Mucosa of descending colon (tissue), 3 donors: ENCODE results near the gene MPPED2. TPM values are rescaled to one million over a fixed set of nuclear protein-coding genes. Genes with fewer than 3 reads are reported as not detected.
"Not testable (repeated sequence)": the region's sequence is repeated elsewhere in the genome, so short reads cannot be mapped to it uniquely, and the experiment has no call there.

Source experiments
- ATAC-seq: fragments of 200-7000 bp; cut with Tn5 transposase; one replicate; pipeline ENCODE4 v1.9.1; 2020; ENCODE audit warnings: mild to moderate bottlenecking, moderate library complexity
- DNase-seq, 3 donors: peaks; one replicate each; pipeline ENCODE4 v3.0.0-alpha.2; 2020
- H3K36me3 ChIP-seq: fragments of 200-600 bp; one replicate; pipeline ENCODE4 v1.8.0; 2021; ENCODE audit warnings: low read depth, mild to moderate bottlenecking
- H3K4me1 ChIP-seq: fragments of 200-600 bp; one replicate; pipeline ENCODE4 v1.8.0; 2021; ENCODE audit warnings: low read depth, mild to moderate bottlenecking
- H3K4me3 ChIP-seq: fragments of 200-600 bp; one replicate; pipeline ENCODE4 v1.8.0; 2021; ENCODE audit warnings: mild to moderate bottlenecking
- H3K9me3 ChIP-seq: fragments of 200-600 bp; one replicate; pipeline ENCODE4 v1.8.0; 2021; ENCODE audit warnings: mild to moderate bottlenecking
- intact Hi-C, 2 donors: fragments of 100-400 bp; cut with DNase I in 1 of 2; cut with micrococcal nuclease in 1 of 2; formaldehyde crosslinking; loops; one replicate each; pipeline versions ENCODE4 v1.11.0 to v1.11.1; 2022; cut with DNase I, micrococcal nuclease
- total RNA-seq, 3 donors: library from RNA; stranded (reverse); fragmentation: NEBNext Ultra II Directional in 2 of 3; extraction: Animal tissue kit (Norgen Biotek cat#: 25700) in 2 of 3; gene quantifications; one replicate each; pipeline versions ENCODE4 v1.2.1 to v1.2.4, GENCODE V29; 2021 to 2023
- TF ChIP-seq, protein P1 (sequence below): fragments of 200-600 bp; IDR thresholded peaks from one replicate; pipeline ENCODE4 v1.8.0; 2022; ENCODE audit warnings: antibody characterized with exemption, mild to moderate bottlenecking
- donor health status: DM: no; HTN: no; CAD: no; lungs with moderate emphysema.
- donor health status: DM: no; HTN: no; CAD: no.
- donor health status: DM: no; HTN: yes; CAD: no.

Gene MPPED2
- total RNA-seq, 3 donors from 2014 or later = 0.64 to 10.1 (median 1.6) TPM

DNA sequence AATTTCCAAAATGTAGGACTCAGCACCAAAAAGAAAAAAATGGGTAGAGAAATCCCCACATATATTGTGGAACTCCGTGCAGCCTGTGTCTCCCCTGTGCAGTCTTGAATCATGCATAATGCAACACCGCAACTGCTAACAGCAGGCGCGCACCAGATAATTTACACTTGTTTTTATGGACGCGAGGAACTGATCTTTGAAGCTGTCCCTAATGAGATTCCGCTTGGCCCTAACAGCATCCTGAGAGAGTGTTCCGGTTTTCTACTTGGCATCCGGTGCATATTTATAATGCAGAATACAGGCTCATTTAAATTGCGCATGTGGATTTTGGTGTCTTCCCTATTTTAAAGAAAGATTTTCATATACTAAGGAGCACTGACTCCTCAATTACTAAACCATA, 21.1 kb downstream of the MPPED2 start:
- TF ChIP-seq, protein P1, sequence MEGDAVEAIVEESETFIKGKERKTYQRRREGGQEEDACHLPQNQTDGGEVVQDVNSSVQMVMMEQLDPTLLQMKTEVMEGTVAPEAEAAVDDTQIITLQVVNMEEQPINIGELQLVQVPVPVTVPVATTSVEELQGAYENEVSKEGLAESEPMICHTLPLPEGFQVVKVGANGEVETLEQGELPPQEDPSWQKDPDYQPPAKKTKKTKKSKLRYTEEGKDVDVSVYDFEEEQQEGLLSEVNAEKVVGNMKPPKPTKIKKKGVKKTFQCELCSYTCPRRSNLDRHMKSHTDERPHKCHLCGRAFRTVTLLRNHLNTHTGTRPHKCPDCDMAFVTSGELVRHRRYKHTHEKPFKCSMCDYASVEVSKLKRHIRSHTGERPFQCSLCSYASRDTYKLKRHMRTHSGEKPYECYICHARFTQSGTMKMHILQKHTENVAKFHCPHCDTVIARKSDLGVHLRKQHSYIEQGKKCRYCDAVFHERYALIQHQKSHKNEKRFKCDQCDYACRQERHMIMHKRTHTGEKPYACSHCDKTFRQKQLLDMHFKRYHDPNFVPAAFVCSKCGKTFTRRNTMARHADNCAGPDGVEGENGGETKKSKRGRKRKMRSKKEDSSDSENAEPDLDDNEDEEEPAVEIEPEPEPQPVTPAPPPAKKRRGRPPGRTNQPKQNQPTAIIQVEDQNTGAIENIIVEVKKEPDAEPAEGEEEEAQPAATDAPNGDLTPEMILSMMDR = no peak
- intact Hi-C loops = no loop called here
- ATAC-seq = no peak

DNA sequence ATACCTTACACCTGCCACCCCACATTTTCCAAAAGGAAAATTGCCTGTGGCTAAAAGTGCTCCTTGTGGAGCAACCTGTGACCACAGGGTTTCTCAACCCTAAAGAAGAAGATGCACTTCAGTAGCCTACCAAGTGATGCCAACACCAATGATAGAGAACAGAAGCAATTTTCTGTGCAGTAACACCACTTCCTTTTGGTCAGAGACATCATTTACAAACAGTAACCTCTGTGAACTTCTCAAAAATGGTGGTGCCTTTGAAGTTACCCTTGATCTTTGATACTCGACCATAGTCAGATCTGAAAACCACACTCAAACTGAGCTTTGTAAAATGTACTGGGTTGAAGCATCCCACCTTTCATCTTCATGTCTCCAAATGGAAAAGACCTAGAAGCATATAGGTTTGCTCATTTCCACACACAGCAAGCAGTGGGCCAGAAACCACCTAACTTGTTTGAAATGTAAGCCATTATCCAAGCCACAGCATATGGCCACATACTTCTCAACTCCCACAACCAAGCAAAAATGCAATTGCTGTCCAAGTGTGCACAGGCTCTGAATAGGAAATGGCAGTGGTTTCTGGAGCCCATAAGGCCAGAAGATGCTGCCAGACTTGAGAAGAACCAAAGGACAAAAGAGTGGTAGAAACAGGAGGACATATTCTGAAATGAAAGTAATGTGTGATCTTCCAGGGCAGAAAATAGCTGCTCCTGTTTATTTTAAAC, 24.3 kb downstream of the MPPED2 start:
- ATAC-seq = no peak
- intact Hi-C loops = no loop called here

More for the DNA sequence above, 21.1 kb downstream of the MPPED2 start:
- Histone ChIP-seq H3K4me3 (no peak overlapping the region), H3K4me1 (no peaks in the 10 kb centered on the region), H3K36me3 (no peaks in the 10 kb centered on the region), H3K9me3 (no peaks in the 10 kb centered on the region)
- DNase-seq = no peak

DNA sequence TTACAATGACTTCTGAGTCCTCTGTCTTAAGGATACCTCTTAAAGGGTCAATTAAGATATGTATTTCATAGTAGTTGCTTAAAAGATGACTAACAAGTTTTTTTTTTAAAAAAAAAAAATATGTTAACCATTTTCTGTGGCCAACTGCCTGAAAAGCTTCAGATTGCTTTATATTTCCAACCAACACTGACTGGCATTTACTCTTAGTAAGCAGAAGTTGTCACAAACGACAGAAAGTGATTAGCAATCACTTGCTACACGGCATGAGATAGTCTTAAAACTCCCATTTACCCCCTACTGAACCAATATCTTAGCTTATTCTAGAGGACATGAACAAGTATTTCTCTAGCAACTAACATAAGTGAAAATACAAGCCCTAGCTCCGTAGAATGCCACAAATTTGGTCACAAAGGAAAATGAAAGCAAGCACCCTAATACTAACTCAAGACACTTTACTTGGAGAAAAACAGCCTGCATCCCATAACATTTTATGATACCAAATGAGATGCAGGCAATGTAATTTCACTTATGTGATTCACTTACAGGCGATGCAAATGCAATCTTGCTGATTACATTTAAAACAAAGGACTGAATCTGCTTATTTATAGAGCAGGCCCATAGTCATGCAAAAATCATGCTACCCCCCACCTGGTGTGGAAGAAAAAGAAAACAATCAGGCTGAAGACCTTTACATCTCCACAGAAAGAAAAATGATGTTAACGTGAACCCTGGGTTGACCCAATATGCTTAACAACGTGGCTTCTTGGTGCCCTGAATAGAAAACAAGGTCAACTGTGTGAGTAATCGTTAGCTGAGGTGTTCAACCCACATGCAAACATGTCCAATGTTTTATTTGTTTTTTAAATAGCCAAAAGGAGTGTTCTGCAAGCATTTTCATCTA, 25.7 kb downstream of the MPPED2 start:
- TF ChIP-seq, protein P1 = no peak
- H3K4me3 ChIP-seq = no peak overlapping the region
- DNase-seq (no peak), ATAC-seq (no peak)
- no peaks in the 10 kb centered on the region for H3K4me1 ChIP-seq
- intact Hi-C loops = no loop called here
- H3K36me3 ChIP-seq = no peaks in the 10 kb centered on the region
- H3K9me3 ChIP-seq = no peaks in the 10 kb centered on the region

More for the DNA sequence above, 24.3 kb downstream of the MPPED2 start:
- Histone ChIP-seq H3K9me3 (no peaks in the 10 kb centered on the region), H3K4me1 (no peaks in the 10 kb centered on the region), H3K36me3 (no peaks in the 10 kb centered on the region), H3K4me3 (no peak overlapping the region)
- no peak for DNase-seq
- TF ChIP-seq, protein P1 = no peak

DNA sequence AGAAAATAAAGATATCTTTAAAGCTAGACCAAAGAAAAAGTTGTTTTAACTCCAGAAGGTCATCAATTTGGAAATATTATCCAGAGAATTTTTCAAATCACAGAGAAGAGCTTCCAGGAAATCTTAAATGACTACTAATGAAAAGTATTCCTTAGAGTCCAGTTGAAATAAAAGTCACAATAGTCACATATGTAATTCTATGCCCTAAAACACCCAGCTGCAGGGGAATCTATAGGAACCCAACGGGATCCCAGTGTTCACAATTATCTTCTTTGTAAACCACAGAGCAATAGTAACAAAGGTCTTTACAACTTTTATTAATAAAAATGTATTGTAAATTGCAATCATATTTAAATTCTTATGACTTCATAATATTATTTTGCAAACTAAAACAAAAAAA, 27.1 kb downstream of the MPPED2 start:
- DNase-seq = no peak
- H3K4me1 ChIP-seq = no peaks in the 10 kb centered on the region
- H3K36me3 ChIP-seq = no peaks in the 10 kb centered on the region
- TF ChIP-seq, protein P1 = no peak
- intact Hi-C loops = no loop called here
- ATAC-seq = no peak
- no peak overlapping the region for H3K4me3 ChIP-seq
- H3K9me3 ChIP-seq = no peaks in the 10 kb centered on the region

DNA sequence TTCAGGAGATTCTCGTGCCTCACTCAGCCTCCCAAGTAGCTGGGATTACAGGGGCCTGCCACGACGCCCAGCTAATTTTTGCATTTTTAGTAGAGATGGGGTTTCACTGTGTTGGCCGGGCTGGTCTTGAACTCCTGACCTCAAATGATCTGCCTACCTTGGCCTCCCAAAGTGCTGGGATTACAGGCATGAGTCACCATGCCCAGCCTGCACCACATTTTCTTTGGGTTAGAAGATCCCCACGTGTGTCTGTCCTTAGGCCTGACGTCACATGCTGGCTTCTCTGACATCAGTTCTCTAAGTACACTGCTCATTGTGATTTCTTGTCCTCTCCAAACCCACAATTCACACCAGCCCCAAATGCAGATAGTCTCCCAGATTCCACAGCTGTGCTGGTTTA, 31.6 kb downstream of the MPPED2 start:
- H3K4me1 ChIP-seq, H3K4me3 ChIP-seq, H3K36me3 ChIP-seq, H3K9me3 ChIP-seq, intact Hi-C loops, ATAC-seq, DNase-seq: not testable (repeated sequence)
